ENCODE measurements around the gene KRTAP10-10. TPM values are rescaled to one million over a fixed set of nuclear protein-coding genes. Genes with fewer than 3 reads are reported as not detected.

The KRTAP10-10 gene
- total and polyA plus RNA-seq, 3 donors from 2014 or later, result not detected

GRCh38 chr21:44648557-44649311 is 11.6 kb downstream of the KRTAP10-10 start:
- TF ChIP-seq POLR2A (IDR thresholded peaks at IDR 0.05), result no peak
- no peak for TF ChIP-seq CTCF (IDR thresholded peaks at IDR 0.05)
- H3K4me1 ChIP-seq, result no peaks in the 10 kb centered on the region
- DNase-seq, result no peak
- H3K4me3 ChIP-seq, result no peak overlapping the region
- H3K27me3 ChIP-seq, result no peaks in the 10 kb centered on the region
- intact Hi-C loops (cut with DNase I; ENCODE audit: low total_unique reads), result no loop called here
- no peaks in the 10 kb centered on the region for H3K36me3 ChIP-seq (ENCODE audit: low read depth, missing control alignments)
- H3K9me3 ChIP-seq, result no peaks in the 10 kb centered on the region
- whole genome bisulfite sequencing, 2 donors, result 71 to 82% methylated on average over 3 to 33 of the region's 33 CpGs
- no peak overlapping the region for H3K27ac ChIP-seq

GRCh38 chr21:44649521-44650100 is 12.5 kb downstream of the KRTAP10-10 start:
- no peak overlapping the region for H3K4me3 ChIP-seq
- DNase-seq, result no peak
- 80 to 82% methylated on average over 18 of the region's 18 CpGs for WGBS, 2 donors
- intact Hi-C loops (cut with DNase I; ENCODE audit: low total_unique reads), result no loop called here
- H3K9me3 ChIP-seq, result no peaks in the 10 kb centered on the region
- TF ChIP-seq CTCF (IDR thresholded peaks at IDR 0.05) (no peak), POLR2A (IDR thresholded peaks at IDR 0.05) (no peak)
- no peaks in the 10 kb centered on the region for H3K36me3 ChIP-seq (ENCODE audit: low read depth, missing control alignments)
- H3K27me3 ChIP-seq, result no peaks in the 10 kb centered on the region
- no peaks in the 10 kb centered on the region for H3K4me1 ChIP-seq
- no peak overlapping the region for H3K27ac ChIP-seq

GRCh38 chr21:44650265-44650972 is 13.3 kb downstream of the KRTAP10-10 start:
- H3K27ac ChIP-seq, result no peak overlapping the region
- H3K4me1 ChIP-seq, result no peaks in the 10 kb centered on the region
- TF ChIP-seq POLR2A (IDR thresholded peaks at IDR 0.05), result no peak
- no peak for TF ChIP-seq CTCF (IDR thresholded peaks at IDR 0.05)
- DNase-seq, result no peak
- no peak overlapping the region for H3K4me3 ChIP-seq
- no peaks in the 10 kb centered on the region for H3K9me3 ChIP-seq
- intact Hi-C loops (cut with DNase I; ENCODE audit: low total_unique reads), result no loop called here
- H3K27me3 ChIP-seq, result no peaks in the 10 kb centered on the region
- H3K36me3 ChIP-seq (ENCODE audit: low read depth, missing control alignments), result no peaks in the 10 kb centered on the region
- whole genome bisulfite sequencing, 2 donors, result 86% methylated on average over 18 to 20 of the region's 20 CpGs

- intact Hi-C loops (cut with DNase I; ENCODE audit: low total_unique reads), result no loop called here
- Histone ChIP-seq H3K4me1 (no peaks in the 10 kb centered on the region), H3K4me3 (no peak overlapping the region), H3K9me3 (no peaks in the 10 kb centered on the region), H3K27me3 (no peaks in the 10 kb centered on the region), H3K36me3 (ENCODE audit: low read depth, missing control alignments) (no peaks in the 10 kb centered on the region), H3K27ac (no peak overlapping the region)
- no peak for DNase-seq
- WGBS, 2 donors, result 81 to 92% methylated on average over 12 of the region's 12 CpGs
- no peak for TF ChIP-seq POLR2A (IDR thresholded peaks at IDR 0.05)
- TF ChIP-seq CTCF (IDR thresholded peaks at IDR 0.05), result no peak
Measured at GRCh38 chr21:44650973-44651675, 14.0 kb downstream of the KRTAP10-10 start.

All from testis (tissue), 3 donors.